Adipose tissue (tissue), 3 donors: ENCODE results near the gene RAB9B. TPM values are rescaled to one million over a fixed set of nuclear protein-coding genes. Genes with fewer than 3 reads are reported as not detected.

Experiments
- H3K27ac ChIP-seq: one replicate; pipeline ENCODE4 v1.5.1; 2013; ENCODE audit warnings: low read depth, low read length
- WGBS, 3 donors: extraction: QIAGEN DNeasy Blood & Tissue Kit; methylation state at CpG; one replicate each; pipeline ENCODE4 v1.1.7; 2013; 5-methylcytosine and 5-hydroxymethylcytosine counted together
- polyA plus RNA-seq, 3 donors: library from polyadenylated mRNA; stranded (reverse); fragments of 200-250 nt; gene quantifications; one replicate each; pipeline ENCODE4 v1.2.3, GENCODE V29; 2013
- donor health status: healthy with polysubstance abuse.
- donor health status: Bipolar disorder and iron deficiency.
- donor health status: healthy.

Gene RAB9B
- polyA plus RNA-seq, 3 donors: 0.28 to 0.45 (median 0.40) TPM

DNA sequence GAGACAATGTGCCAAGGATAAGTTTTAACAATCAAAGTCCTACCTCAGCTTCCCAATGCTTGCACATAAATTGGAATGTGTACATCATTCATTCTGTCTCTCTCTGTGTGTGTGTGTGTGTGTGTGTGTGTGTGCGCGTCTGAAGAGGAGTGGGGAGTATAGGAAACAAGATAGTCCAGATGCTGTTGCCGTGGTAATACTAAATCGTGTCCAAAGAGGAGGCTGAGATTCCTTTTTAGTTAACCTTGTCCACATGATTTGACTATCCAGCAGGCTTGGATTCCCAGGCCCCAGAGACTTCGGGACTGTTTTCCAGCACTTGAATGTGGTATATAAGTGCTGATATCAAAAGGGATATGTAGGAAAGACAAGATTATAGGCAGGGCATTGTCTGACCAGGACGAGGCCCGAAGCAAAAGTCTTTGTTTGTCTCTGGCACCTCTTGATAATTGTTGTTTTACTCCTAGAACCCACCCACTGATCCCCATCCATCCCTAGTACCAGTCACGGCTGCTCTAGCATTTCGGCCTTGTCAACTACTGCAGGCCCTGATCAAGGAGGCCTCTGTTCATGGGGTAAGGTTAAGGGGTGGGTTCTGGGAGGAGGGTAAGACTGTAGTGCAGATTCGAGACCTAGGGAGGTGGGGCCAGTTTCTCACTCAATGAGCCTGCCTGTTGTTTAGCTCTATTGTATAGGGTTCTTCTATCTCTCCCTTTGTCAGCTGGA is 51.6 kb downstream of the RAB9B start:
- WGBS, 3 donors: 75 to 86% (median 80%) methylated on average over 10 of the region's 10 CpGs
- no peak overlapping the region for H3K27ac ChIP-seq

- WGBS, 3 donors: 59 to 63% (median 61%) methylated on average over 5 to 6 of the region's 6 CpGs
- H3K27ac ChIP-seq: no peak overlapping the region
These were observed 52.8 kb downstream of the RAB9B start for GRCh38 chrX:103779141-103779789.

DNA sequence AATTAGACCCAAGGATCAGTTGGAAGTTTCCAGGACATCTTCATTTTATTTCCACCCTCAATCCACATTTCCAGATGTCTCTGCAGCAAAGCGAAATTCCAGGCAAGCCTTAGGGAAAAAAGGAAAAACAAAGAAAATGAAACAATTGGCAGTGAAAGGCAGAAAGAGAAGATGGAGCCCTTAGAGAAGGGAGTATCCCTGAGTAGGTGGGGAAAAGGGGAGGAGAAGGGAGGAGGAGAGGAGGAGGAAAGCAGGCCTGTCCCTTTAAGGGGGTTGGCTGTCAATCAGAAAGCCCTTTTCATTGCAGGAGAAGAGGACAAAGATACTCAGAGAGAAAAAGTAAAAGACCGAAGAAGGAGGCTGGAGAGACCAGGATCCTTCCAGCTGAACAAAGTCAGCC is 55.5 kb downstream of the RAB9B start, which contains the start of gene PLP1:
PLP1 (plus strand) TSS at position 295 of the 400 bp plus-strand sequence. CDS start 156 bp downstream, outside the sequence.
- WGBS, 3 donors: 53 to 55% (median 54%) methylated on average over 2 of the region's 2 CpGs
- no peak within 1 kb of the TSS for H3K27ac ChIP-seq

DNA sequence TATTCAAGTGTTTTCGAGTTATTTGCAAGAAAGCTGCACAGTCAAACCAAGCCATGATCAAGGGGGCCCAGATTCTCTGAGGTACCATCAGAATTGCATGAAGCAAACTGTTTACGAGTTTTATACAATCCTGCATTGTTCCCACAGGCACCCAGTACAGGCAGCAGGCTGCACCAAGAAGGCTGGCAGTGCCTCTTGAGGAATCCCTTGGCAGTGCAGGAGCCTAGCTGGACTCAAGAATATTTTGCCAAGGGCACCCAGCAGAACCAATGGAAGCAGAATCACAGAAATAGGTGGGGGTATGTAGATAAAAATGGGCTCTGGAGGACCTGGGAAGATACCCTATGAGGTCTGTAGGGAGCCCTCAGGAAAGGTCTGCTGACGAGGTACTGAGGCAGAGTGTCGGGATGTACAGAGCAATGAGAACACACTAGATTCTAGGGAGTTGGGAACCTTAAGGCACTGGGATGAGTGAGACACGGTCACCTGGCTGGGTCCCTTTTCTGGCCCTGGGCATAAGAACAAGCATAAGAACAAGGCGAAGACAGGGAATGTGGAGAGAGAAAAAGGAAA is 57.9 kb downstream of the RAB9B start:
- 60 to 80% (median 70%) methylated on average over 6 of the region's 6 CpGs for WGBS, 3 donors
- no peak overlapping the region for H3K27ac ChIP-seq

DNA sequence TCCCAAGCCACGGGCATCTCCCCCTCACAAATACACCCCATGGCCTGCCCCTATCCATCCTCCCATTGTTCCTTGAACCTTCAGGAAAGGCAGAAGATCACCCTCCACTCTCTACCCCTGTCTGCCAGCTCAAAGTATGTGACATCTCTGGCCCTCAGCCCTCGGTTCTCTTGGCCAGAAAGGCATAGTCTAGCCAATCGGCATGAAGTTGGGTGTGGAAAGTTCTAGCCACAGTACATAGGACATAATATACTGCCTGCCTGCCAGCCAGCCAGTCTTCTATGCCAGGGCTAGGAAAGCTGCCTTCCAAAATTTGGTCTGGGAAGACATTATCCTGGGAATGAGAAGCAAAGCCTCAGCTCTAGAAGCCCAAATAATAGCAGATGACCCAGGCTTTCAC is 58.6 kb downstream of the RAB9B start:
- H3K27ac ChIP-seq: no peak overlapping the region
- WGBS, 3 donors: 61 to 78% (median 73%) methylated on average over 3 of the region's 3 CpGs

Other genes starting within 250 kb of the RAB9B start
- 100 to 1,000 TPM in 1 of 3 donors, 10 to 100 TPM in 2; 48.9 to 464 (median 89.0) TPM for gene TCEAL4, start 246.7 kb downstream of the RAB9B start, polyA plus RNA-seq
- 100 to 1,000 TPM in 1 of 3 donors, 10 to 100 TPM in 2; 18.5 to 104 (median 18.8) TPM for gene TCEAL3, start 224.3 kb downstream of the RAB9B start, polyA plus RNA-seq
- gene TCEAL1, start 203.3 kb downstream of the RAB9B start, polyA plus RNA-seq: 10 to 100 TPM; 13.6 to 70.2 (median 20.8) TPM
- 100 to 1,000 TPM; 141 to 304 (median 184) TPM for gene MORF4L2, start 145.6 kb downstream of the RAB9B start, polyA plus RNA-seq
- gene TMEM31, start 121.3 kb downstream of the RAB9B start, polyA plus RNA-seq: not detected
- 1 to 10 TPM; 1.4 to 3.0 (median 2.5) TPM for gene PLP1, start 55.4 kb downstream of the RAB9B start, polyA plus RNA-seq
- gene TMSB15B, start 130.4 kb upstream of the RAB9B start, polyA plus RNA-seq: 1 to 10 TPM in 2 of 3 donors, under 1 TPM in 1; 0.95 to 3.4 (median 1.3) TPM
- not detected for gene H2BW1, start 181.5 kb upstream of the RAB9B start, polyA plus RNA-seq
- gene H2BW2, start 207.7 kb upstream of the RAB9B start, polyA plus RNA-seq: not detected
- gene TMSB15C, start 244.0 kb upstream of the RAB9B start, polyA plus RNA-seq: 1 to 10 TPM in 1 of 3 donors, under 1 TPM in 2; 0.15 to 1.0 (median 0.22) TPM